Liver (tissue), 9 donors: ENCODE results near the gene CBR1. TPM values are rescaled to one million over a fixed set of nuclear protein-coding genes. Genes with fewer than 3 reads are reported as not detected.

Source experiments
- DNase-seq: peaks from one replicate; pipeline ENCODE4 v3.0.0-alpha.2; 2017; ENCODE audit warnings: low spot score
- H3K27ac ChIP-seq, 2 donors: one replicate each; pipeline ENCODE4 v1.7.0; 2013; ENCODE audit warnings: inconsistent platforms in 2 of 2, low read length in 2 of 2, control low read depth in 1 of 2, low read depth in 1 of 2, mild to moderate bottlenecking in 1 of 2
- H3K27me3 ChIP-seq, 4 donors: one replicate each; pipeline versions ENCODE4 v1.6.1 to v1.7.0; 2013; ENCODE audit warnings: low read length in 3 of 4, inconsistent platforms in 1 of 4, mild to moderate bottlenecking in 1 of 4, moderate library complexity in 1 of 4; ENCODE audit not compliant: control insufficient read depth in 4 of 4, insufficient read depth in 4 of 4
- H3K36me3 ChIP-seq, 4 donors: one replicate each; pipeline versions ENCODE4 v1.6.1 to v1.7.0; 2013; ENCODE audit warnings: low read length in 3 of 4, mild to moderate bottlenecking in 3 of 4, low read depth in 1 of 4, moderate library complexity in 1 of 4; ENCODE audit not compliant: control insufficient read depth in 4 of 4, insufficient read depth in 3 of 4
- H3K4me1 ChIP-seq, 4 donors: one replicate each; pipeline versions ENCODE4 v1.6.1 to v1.7.0; 2013; ENCODE audit warnings: low read length in 3 of 4, mild to moderate bottlenecking in 3 of 4, moderate library complexity in 1 of 4; ENCODE audit not compliant: control insufficient read depth in 4 of 4, insufficient read depth in 4 of 4
- H3K4me3 ChIP-seq, 3 donors: one replicate each; pipeline versions ENCODE4 v1.6.1 to v1.7.0; 2013; ENCODE audit warnings: low read length in 3 of 3, control low read depth in 1 of 3, low read depth in 1 of 3, mild to moderate bottlenecking in 1 of 3
- H3K9ac ChIP-seq, 2 donors: one replicate each; pipeline ENCODE4 v1.7.0; 2013; ENCODE audit warnings: low read length in 2 of 2, mild to moderate bottlenecking in 2 of 2, moderate library complexity in 2 of 2, control low read depth in 1 of 2, low read depth in 1 of 2
- H3K9me3 ChIP-seq, 4 donors: one replicate each; pipeline versions ENCODE4 v1.6.1 to v1.7.0; 2013; ENCODE audit warnings: low read length in 3 of 4; ENCODE audit not compliant: control insufficient read depth in 4 of 4
- EGR1 ChIP-seq, 2 donors: IDR thresholded peaks; 2 replicates each; pipeline ENCODE4 v1.6.1; 2016 to 2018; ENCODE audit warnings: antibody characterized with exemption in 2 of 2, low read depth in 2 of 2
- FOXA1 ChIP-seq: IDR thresholded peaks from 2 replicates; pipeline ENCODE4 v1.6.1; 2016; ENCODE audit warnings: antibody characterized with exemption
- FOXA2 ChIP-seq: IDR thresholded peaks from 2 replicates; pipeline ENCODE4 v1.6.1; 2016; ENCODE audit warnings: antibody characterized with exemption
- GABPA ChIP-seq, 2 donors: IDR thresholded peaks in 1 of 2; conservative IDR thresholded peaks in 1 of 2; 2 replicates each; pipeline ENCODE4 v1.6.1; 2016; ENCODE audit warnings: antibody characterized with exemption in 2 of 2, mild to moderate bottlenecking in 1 of 2, moderate library complexity in 1 of 2
- HNF4A ChIP-seq, 2 donors: conservative IDR thresholded peaks; 2 replicates each; pipeline ENCODE4 v1.6.1; 2016; ENCODE audit warnings: antibody characterized with exemption in 2 of 2, mild to moderate bottlenecking in 2 of 2
- HNF4G ChIP-seq: IDR thresholded peaks from 2 replicates; pipeline ENCODE4 v1.6.1; 2016; ENCODE audit warnings: antibody characterized with exemption
- JUND ChIP-seq, 2 donors: IDR thresholded peaks; 2 replicates each; pipeline ENCODE4 v1.6.1; 2016; ENCODE audit warnings: antibody characterized with exemption in 2 of 2
- NR2F2 ChIP-seq: IDR thresholded peaks from 2 replicates; pipeline ENCODE4 v1.6.1; 2016; ENCODE audit warnings: antibody characterized with exemption
- RAD21 ChIP-seq, 2 donors: IDR thresholded peaks; 2 replicates each; pipeline ENCODE4 v1.6.1; 2016; ENCODE audit warnings: antibody characterized with exemption in 2 of 2, mild to moderate bottlenecking in 2 of 2
- RXRA ChIP-seq, 2 donors: IDR thresholded peaks; 2 replicates each; pipeline ENCODE4 v1.6.1; 2017 to 2018; ENCODE audit warnings: antibody characterized with exemption in 2 of 2, mild to moderate bottlenecking in 1 of 2
- SP1 ChIP-seq: IDR thresholded peaks from 2 replicates; pipeline ENCODE4 v1.6.1; 2018; ENCODE audit warnings: antibody characterized with exemption, mild to moderate bottlenecking
- TAF1 ChIP-seq: conservative IDR thresholded peaks from 2 replicates; pipeline ENCODE4 v1.6.1; 2016; ENCODE audit warnings: antibody characterized with exemption, mild to moderate bottlenecking
- YY1 ChIP-seq: IDR thresholded peaks from 2 replicates; pipeline ENCODE4 v1.6.1; 2016; ENCODE audit warnings: antibody characterized with exemption, mild to moderate bottlenecking
- WGBS: extraction: QIAGEN DNeasy Blood & Tissue Kit; methylation state at CpG from one replicate; pipeline ENCODE4 v1.1.7; 2013; 5-methylcytosine and 5-hydroxymethylcytosine counted together
- polyA plus RNA-seq, 2 donors: library from polyadenylated mRNA; stranded (reverse) in 1 of 2; unstranded in 1 of 2; fragments of 200-250 nt in 1 of 2; fragments of >200 nt in 1 of 2; fragmentation: Nextera tagmentation in 1 of 2; extraction: Ambion mirVana in 1 of 2; gene quantifications; one replicate each; pipeline versions ENCODE4 v1.2.1 to v1.2.3, GENCODE V29; 2013 to 2015
- total RNA-seq, 2 donors: library from RNA; depleted of rRNA; stranded (reverse); fragments of >200 nt; gene quantifications; one replicate each; pipeline ENCODE4 v1.2.3, GENCODE V29; 2014
- TF ChIP-seq, protein P1 (sequence below): IDR thresholded peaks from 2 replicates; pipeline ENCODE4 v1.6.1; 2016; ENCODE audit warnings: antibody characterized with exemption
- TF ChIP-seq, protein P2 (sequence below): IDR thresholded peaks from 2 replicates; pipeline ENCODE4 v1.6.1; 2016; ENCODE audit warnings: antibody characterized with exemption
- TF ChIP-seq, protein P3 (sequence below): fragments of 150-350 bp; IDR thresholded peaks from 2 replicates; pipeline ENCODE4 v1.5.1; 2017; ENCODE audit warnings: improper control_type of control experiment, low read depth, low read length; ENCODE audit not compliant: missing input control
- TF ChIP-seq, protein P4 (sequence below): IDR thresholded peaks from 2 replicates; pipeline ENCODE4 v1.6.1; 2016; ENCODE audit warnings: antibody characterized with exemption, mild to moderate bottlenecking
- TF ChIP-seq, protein P5 (sequence below): IDR thresholded peaks from 2 replicates; pipeline ENCODE4 v1.6.1; 2016; ENCODE audit warnings: antibody characterized with exemption
- donor health status: healthy.
- donor health status: healthy.
- donor health status: healthy.
- donor health status: healthy.
- donor health status: healthy.

CBR1 gene
- total and polyA plus RNA-seq, 4 donors = 94.2 to 218 (median 178) TPM

DNA sequence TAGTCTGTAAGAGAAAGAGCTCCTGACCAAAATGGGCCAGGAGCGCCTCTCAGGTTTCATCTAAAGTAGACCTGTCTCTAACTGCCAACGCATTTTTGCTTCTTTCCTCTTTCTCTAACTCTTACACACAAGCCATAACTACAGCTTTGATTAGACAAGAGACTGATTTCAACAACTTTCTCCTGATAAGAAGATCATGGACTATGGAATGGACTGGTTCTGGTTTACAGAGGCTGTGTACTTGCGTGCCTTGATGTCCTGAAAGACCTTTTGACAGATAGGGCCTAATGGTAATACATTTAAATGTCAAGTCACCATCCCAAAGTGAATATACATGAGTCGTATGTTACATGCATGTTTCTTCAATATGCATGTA is 5.8 kb upstream of the CBR1 start (continued):
- TF ChIP-seq YY1 = no peak

DNA sequence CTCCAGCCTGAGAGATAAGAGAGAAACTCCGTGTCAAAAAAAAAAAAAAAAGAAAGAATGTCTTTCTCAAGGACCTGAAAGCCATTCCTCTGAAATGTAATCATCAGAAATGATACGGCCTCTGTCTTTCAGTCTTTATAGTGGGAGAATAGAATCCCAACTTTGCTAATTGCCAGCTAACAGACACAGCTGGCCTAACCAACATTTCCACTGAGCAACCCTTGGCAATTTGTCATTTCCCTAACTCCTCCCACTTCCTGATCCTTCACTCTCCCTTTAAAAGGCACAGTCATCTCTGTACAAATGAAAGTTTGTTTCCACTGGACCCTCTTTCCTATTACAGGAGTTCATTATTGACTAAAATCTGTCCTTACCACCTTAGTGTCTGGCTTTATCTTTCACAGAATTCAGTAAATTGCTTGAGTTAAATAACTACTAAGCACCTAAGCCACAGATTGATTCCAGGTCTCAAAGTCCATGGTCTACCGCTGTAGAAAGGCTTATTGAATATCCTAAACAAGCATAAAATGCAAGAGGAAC is 4.3 kb upstream of the CBR1 start:
- DNase-seq = no peak
- TF ChIP-seq, protein P1, sequence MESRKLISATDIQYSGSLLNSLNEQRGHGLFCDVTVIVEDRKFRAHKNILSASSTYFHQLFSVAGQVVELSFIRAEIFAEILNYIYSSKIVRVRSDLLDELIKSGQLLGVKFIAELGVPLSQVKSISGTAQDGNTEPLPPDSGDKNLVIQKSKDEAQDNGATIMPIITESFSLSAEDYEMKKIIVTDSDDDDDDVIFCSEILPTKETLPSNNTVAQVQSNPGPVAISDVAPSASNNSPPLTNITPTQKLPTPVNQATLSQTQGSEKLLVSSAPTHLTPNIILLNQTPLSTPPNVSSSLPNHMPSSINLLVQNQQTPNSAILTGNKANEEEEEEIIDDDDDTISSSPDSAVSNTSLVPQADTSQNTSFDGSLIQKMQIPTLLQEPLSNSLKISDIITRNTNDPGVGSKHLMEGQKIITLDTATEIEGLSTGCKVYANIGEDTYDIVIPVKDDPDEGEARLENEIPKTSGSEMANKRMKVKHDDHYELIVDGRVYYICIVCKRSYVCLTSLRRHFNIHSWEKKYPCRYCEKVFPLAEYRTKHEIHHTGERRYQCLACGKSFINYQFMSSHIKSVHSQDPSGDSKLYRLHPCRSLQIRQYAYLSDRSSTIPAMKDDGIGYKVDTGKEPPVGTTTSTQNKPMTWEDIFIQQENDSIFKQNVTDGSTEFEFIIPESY = peak; percentile 62
- no peak for TF ChIP-seq NR2F2
- TF ChIP-seq, protein P2, sequence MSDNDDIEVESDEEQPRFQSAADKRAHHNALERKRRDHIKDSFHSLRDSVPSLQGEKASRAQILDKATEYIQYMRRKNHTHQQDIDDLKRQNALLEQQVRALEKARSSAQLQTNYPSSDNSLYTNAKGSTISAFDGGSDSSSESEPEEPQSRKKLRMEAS = peak; percentile 54
- TF ChIP-seq, protein P3, sequence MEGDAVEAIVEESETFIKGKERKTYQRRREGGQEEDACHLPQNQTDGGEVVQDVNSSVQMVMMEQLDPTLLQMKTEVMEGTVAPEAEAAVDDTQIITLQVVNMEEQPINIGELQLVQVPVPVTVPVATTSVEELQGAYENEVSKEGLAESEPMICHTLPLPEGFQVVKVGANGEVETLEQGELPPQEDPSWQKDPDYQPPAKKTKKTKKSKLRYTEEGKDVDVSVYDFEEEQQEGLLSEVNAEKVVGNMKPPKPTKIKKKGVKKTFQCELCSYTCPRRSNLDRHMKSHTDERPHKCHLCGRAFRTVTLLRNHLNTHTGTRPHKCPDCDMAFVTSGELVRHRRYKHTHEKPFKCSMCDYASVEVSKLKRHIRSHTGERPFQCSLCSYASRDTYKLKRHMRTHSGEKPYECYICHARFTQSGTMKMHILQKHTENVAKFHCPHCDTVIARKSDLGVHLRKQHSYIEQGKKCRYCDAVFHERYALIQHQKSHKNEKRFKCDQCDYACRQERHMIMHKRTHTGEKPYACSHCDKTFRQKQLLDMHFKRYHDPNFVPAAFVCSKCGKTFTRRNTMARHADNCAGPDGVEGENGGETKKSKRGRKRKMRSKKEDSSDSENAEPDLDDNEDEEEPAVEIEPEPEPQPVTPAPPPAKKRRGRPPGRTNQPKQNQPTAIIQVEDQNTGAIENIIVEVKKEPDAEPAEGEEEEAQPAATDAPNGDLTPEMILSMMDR = no peak
- peak in 1 of 2 donors; percentile 36 for TF ChIP-seq RAD21 (IDR thresholded peaks at IDR 0.05)
- TF ChIP-seq EGR1 (IDR thresholded peaks at IDR 0.05; ENCODE audit: low read depth in 2 of 2) = peak; percentile 22 to 33
- no peak for TF ChIP-seq FOXA2
- TF ChIP-seq, protein P4, sequence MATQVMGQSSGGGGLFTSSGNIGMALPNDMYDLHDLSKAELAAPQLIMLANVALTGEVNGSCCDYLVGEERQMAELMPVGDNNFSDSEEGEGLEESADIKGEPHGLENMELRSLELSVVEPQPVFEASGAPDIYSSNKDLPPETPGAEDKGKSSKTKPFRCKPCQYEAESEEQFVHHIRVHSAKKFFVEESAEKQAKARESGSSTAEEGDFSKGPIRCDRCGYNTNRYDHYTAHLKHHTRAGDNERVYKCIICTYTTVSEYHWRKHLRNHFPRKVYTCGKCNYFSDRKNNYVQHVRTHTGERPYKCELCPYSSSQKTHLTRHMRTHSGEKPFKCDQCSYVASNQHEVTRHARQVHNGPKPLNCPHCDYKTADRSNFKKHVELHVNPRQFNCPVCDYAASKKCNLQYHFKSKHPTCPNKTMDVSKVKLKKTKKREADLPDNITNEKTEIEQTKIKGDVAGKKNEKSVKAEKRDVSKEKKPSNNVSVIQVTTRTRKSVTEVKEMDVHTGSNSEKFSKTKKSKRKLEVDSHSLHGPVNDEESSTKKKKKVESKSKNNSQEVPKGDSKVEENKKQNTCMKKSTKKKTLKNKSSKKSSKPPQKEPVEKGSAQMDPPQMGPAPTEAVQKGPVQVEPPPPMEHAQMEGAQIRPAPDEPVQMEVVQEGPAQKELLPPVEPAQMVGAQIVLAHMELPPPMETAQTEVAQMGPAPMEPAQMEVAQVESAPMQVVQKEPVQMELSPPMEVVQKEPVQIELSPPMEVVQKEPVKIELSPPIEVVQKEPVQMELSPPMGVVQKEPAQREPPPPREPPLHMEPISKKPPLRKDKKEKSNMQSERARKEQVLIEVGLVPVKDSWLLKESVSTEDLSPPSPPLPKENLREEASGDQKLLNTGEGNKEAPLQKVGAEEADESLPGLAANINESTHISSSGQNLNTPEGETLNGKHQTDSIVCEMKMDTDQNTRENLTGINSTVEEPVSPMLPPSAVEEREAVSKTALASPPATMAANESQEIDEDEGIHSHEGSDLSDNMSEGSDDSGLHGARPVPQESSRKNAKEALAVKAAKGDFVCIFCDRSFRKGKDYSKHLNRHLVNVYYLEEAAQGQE = peak; percentile 71
- peak; percentile 87 to 95 for TF ChIP-seq HNF4A (conservative IDR thresholded peaks at IDR 0.05)
- peak; percentile 82 for TF ChIP-seq HNF4G
- TF ChIP-seq TAF1 = no peak
- peak; percentile 46 for TF ChIP-seq YY1
- TF ChIP-seq, protein P5, sequence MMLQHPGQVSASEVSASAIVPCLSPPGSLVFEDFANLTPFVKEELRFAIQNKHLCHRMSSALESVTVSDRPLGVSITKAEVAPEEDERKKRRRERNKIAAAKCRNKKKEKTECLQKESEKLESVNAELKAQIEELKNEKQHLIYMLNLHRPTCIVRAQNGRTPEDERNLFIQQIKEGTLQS = peak; percentile 46
- peak; percentile 97 for TF ChIP-seq SP1
- peak in 1 of 2 donors; percentile 46 for TF ChIP-seq GABPA (IDR thresholded peaks at IDR 0.05 in 1 of 2, conservative IDR thresholded peaks at IDR 0.05 in 1 of 2)
- TF ChIP-seq RXRA (IDR thresholded peaks at IDR 0.05) = peak in 1 of 2 donors; percentile 42
- TF ChIP-seq FOXA1 = no peak
- TF ChIP-seq JUND (IDR thresholded peaks at IDR 0.05) = peak; percentile 49 to 62
- no peaks in the 10 kb centered on the region for H3K36me3 ChIP-seq
- H3K9ac ChIP-seq = peak overlapping the region; percentile 53 to 61
- peak overlapping the region in 2 of 3 donors; percentile 12 to 26 for H3K4me3 ChIP-seq
- peak overlapping the region; percentile 84 to 89 for H3K27ac ChIP-seq
- peaks cover 0 to 4% (median 0%) of the 10 kb centered on the region in 4 donors for H3K9me3 ChIP-seq
- 31% methylated on average over 3 of the region's 3 CpGs for WGBS
- H3K27me3 ChIP-seq = no peaks in the 10 kb centered on the region
- peaks cover 3 to 36% (median 23%) of the 10 kb centered on the region in 4 donors for H3K4me1 ChIP-seq
